GM12873 (cell line): ENCODE data around the gene PDE4B.

Experiments
- CTCF ChIP-seq: IDR thresholded peaks from 2 replicates; pipeline ENCODE4 v1.5.1; 2012; ENCODE audit warnings: low read depth, mild to moderate bottlenecking, moderate library complexity, low read length, control low read depth; ENCODE audit not compliant: insufficient read depth; ENCODE audit errors: missing control alignments

PDE4B gene

GRCh38 chr1:66154394-66154793 lies 361.7 kb downstream of the PDE4B start:
- TF ChIP-seq CTCF: no peak

GRCh38 chr1:66156144-66156543 lies 363.4 kb downstream of the PDE4B start:
- no peak for TF ChIP-seq CTCF

- no peak for TF ChIP-seq CTCF
These were observed 367.1 kb downstream of the PDE4B start for GRCh38 chr1:66159800-66160199.

- TF ChIP-seq CTCF: no peak
These were observed 368.0 kb downstream of the PDE4B start for GRCh38 chr1:66160719-66161118.

- no peak for TF ChIP-seq CTCF
These were observed 374.1 kb downstream of the PDE4B start for GRCh38 chr1:66166753-66167152.

GRCh38 chr1:66167267-66167666 lies 374.6 kb downstream of the PDE4B start:
- TF ChIP-seq CTCF: no peak

GRCh38 chr1:66168467-66168887 lies 375.8 kb downstream of the PDE4B start:
- no peak for TF ChIP-seq CTCF
